LoVo (cell line): Measurements from ENCODE around the gene SULT2B1.

Experiments used
- DNase-seq: peaks from one replicate; pipeline ENCODE4 v3.0.0-alpha.2; 2016; ENCODE audit warnings: low spot score

Gene SULT2B1

GRCh38 chr19:48600679-48601417, 48.9 kb downstream of the SULT2B1 start:
- DNase-seq = no peak

- no peak for DNase-seq
Measured at GRCh38 chr19:48603001-48603400, 51.0 kb downstream of the SULT2B1 start.

GRCh38 chr19:48603449-48603848, 51.5 kb downstream of the SULT2B1 start:
- no peak for DNase-seq

GRCh38 chr19:48603850-48604249, 51.9 kb downstream of the SULT2B1 start:
- no peak for DNase-seq

GRCh38 chr19:48606463-48607358, 54.7 kb downstream of the SULT2B1 start, which contains the start of gene SPACA4:
Gene SPACA4, plus strand, starts transcription at chr19:48606742. Its CDS starts 237 bp downstream, at chr19:48606979.
- DNase-seq = no peak

- DNase-seq = no peak
Measured at GRCh38 chr19:48607359-48607755, 55.4 kb downstream of the SULT2B1 start.

- peak; percentile 36 for DNase-seq
Measured at GRCh38 chr19:48608798-48609263, 56.9 kb downstream of the SULT2B1 start.

- no peak for DNase-seq
Measured at GRCh38 chr19:48609571-48610108, 57.7 kb downstream of the SULT2B1 start.

- no peak for DNase-seq
Measured at GRCh38 chr19:48611872-48612271, 59.9 kb downstream of the SULT2B1 start.

GRCh38 chr19:48613024-48613851, 61.3 kb downstream of the SULT2B1 start:
- DNase-seq = no peak

- DNase-seq = no peak
Measured at GRCh38 chr19:48613852-48614435, 62.0 kb downstream of the SULT2B1 start.

GRCh38 chr19:48614436-48615230, 62.7 kb downstream of the SULT2B1 start, which contains the start of gene FAM83E:
Gene FAM83E, minus strand, starts transcription at chr19:48615076. Its CDS starts 1,704 bp downstream, at chr19:48613372.
- DNase-seq = peak; percentile 82

GRCh38 chr19:48615231-48616040, 63.5 kb downstream of the SULT2B1 start:
- no peak for DNase-seq

- DNase-seq = no peak
Measured at GRCh38 chr19:48616041-48616436, 64.1 kb downstream of the SULT2B1 start.

GRCh38 chr19:48616491-48617056, 64.6 kb downstream of the SULT2B1 start:
- no peak for DNase-seq

GRCh38 chr19:48617146-48617937, 65.4 kb downstream of the SULT2B1 start:
- no peak for DNase-seq

- DNase-seq = no peak
Measured at GRCh38 chr19:48618278-48618915, 66.4 kb downstream of the SULT2B1 start.
